Activated gamma-delta T cell (primary cell): ENCODE results near the gene RAB32.
"Not testable (repeated sequence)": the region's sequence is repeated elsewhere in the genome, so short reads cannot be mapped to it uniquely, and the experiment has no call there.

Experiments used
- DNase-seq: peaks from one replicate; lab custom pipeline; 2025; lab: John Stamatoyannopoulos, UW
- total RNA-seq, 2 donors: gene quantifications; one replicate each; lab custom pipeline; 2026; lab: John Stamatoyannopoulos, UW

RAB32 gene
- total RNA-seq: 4.1 to 5.0 reads per million in 2 donors

DNA sequence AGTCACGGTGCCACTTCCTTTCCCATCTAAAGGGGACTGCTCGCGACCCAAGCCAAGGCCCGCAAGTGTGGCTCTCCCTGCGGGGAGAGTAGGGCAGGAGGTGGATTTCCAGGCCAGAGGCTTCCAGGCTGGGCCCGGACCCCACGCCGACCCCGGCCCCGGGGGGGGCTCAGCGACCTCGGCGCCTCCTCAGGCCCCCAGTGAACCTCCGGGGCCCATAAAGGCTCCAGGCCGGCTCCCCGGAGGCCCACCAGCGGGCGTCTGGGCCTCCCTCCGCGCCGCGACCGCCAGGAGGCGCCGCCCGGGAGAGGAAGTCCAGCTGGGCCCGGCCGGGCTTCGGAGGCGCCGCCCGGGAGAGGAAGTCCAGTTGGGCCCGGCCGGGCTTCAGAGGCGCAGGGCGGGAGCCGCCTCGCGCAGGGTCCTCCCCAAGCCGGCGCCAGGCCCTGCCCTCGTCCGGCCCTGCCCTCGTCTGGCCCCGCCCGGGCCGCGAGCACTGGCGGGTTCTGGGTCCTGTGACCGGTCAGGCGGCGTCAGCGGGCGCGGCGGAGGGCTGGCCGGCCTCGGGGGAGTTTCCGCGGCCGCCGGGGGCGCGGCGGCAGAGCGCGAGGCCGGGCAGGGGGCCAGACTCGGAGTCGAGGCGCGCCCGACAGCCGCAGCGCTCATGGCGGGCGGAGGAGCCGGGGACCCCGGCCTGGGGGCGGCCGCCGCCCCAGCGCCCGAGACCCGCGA lies at the start of gene RAB32:
RAB32 (plus strand) TSS at position 623 of the 729 bp plus-strand sequence; CDS start at position 662, 39 bp downstream.
- peak; percentile 9 for DNase-seq

DNA sequence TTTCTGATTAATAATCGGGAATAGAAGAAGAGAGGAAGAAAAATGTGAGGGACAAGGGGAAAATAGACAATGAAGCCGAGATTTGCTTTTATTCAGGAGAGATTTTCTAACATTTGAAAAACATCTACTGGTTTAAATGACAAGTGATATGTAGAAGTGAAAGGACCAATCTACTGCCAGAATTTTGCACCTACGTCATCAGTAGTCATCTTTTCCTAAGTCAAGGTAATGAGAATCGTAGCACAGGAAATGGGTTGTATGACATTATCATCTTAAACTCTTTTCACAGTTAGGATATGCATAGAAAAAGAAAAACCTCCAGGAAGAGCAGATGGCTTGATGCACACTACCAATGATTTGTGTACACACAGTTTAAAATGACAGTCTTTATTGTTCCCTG lies 45.3 kb upstream of the RAB32 start:
- DNase-seq: no peak

DNA sequence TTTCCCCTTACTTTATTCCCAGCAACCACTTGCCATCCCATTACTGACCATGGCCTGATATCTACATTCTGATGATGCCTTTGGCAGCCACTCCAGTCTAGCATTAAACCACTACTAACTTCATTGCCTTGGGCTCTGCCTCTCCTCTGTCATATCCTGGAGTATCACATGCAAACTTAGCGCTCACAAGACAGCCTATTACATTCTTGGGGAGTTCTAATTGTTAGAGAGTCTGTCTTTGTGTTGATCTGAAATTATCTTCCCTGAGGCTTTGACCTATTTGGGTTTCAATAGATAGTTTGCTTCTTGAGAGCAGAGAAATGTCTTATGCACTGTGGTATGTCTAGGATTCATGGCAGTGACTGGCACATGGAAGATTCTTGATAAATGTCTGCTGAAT lies 40.5 kb upstream of the RAB32 start:
- DNase-seq: no peak

DNA sequence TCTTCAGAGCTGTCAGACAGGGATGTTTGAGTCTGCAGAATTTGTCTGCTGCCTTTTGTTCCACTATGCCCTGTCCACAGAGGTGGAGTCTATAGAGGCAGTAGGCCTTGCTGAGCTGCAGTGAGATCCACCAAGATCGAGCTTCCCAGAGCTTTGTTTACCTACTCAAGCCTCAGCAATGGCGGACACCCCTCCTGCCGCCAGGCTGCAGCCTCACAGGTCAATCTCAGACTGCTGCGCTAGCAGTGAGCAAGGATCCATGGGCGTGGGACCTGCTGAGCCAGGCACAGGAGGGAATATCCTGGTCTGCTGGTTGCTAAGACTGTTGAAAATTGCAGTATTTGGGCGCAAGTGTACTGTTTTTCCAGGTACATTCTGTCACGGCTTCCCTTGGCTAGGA lies 28.4 kb upstream of the RAB32 start:
- no peak for DNase-seq

DNA sequence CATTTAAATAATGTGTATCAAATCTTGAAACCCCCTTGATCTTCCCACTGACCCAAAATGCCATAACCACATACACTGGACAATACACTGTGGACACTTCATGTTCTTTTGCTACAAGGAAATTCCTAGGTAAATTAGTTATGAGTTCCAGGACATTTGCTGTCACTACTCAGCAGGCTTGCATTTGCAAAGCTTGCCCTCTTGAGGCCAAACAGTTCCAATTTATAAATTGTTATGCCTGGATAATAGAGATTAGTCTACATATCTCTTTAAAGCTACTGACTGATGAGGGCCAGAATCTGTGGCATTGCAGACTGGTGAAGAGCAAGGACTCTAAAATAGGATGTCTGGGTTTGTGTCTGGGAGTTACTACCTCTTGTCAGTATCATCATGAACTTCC lies 17.4 kb upstream of the RAB32 start:
- DNase-seq: no peak

DNA sequence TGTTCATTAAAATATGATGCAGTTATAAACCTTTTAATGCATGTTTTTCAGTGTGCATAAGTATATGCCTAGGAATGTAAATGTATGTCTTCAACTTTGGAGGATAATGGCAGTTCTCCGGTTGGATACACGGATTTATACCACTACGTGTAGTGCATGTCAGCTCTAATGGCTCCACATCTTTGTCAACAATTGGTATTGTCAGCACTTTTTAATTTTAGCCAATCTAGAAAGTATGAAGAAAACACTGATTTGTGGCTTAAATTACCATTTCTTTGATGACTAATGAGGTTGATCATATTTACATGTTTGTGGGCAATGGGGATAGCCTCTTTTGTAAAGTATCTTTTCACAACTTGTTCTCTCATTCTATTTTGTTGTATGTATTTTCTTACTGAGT lies 10.9 kb upstream of the RAB32 start:
- no peak for DNase-seq

DNA sequence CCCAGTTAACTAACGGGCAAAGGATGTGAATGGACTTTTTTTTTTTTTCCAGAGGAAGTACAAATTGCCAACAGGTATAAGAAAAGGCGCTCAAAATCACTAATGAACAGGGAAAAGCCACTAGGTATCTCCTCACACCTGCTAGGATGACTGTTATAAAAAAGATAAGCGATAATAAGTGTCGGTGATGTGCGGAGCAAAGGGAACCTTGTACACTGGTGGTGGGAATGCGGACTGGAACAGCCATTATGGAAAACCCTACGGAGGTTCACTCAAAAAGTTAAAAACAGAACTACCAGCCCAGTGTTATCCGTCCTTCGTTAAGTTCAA lies 787 bp upstream of the RAB32 start:
- no peak for DNase-seq

DNA sequence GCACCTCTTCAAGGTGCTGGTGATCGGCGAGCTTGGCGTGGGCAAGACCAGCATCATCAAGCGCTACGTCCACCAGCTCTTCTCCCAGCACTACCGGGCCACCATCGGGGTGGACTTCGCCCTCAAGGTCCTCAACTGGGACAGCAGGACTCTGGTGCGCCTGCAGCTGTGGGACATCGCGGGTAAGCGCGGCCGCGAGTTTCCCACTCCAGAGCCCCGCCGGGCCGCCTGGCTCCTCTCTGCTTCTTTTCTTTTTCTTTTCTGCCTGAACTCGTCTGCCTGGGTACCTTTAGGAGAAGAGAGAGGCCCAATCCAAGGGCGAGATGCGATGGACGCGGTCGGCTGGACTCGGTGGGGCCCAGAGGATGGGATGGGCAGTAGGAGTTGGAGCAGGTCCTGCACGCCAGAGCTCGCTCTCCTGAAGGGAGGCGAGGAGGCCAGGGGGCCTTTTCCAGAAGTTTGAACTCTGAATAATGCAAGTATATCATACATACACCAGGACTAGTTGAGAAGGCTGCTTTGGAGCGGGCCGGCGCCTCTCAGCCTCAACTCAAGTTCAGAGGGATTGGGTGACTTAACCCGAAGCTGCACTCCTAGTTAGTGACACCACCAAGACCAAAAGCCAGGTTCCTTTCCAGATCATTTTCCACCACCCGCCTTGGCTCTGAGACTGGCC lies 445 bp downstream of the RAB32 start:
- no peak for DNase-seq

DNA sequence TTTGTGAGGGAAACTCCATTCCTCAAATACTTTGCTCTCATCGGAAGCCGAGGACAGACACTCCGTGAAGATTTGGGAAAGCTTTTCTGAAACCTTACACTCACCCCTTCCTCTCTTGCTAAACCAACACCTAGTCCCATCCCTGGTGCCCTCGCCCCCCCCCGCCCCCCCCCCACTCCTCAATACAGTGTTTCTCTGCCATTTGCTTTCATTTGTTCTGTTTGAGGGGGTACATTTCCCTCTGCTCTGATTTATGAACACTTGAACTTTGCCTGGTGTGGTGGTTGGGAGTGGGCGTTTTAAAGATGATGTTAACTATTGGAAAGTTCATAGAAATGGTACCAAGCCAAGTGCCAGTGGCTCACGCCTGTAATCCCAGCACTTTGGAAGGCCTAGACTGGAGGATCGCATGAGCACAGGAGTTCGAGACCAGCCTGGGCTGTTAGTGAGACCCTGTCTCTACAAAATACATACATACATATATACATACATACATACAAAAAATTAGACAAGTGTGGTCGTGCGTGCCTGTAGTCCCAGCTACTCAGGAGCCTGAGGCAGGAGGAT lies 1.1 kb downstream of the RAB32 start:
- no peak for DNase-seq

DNA sequence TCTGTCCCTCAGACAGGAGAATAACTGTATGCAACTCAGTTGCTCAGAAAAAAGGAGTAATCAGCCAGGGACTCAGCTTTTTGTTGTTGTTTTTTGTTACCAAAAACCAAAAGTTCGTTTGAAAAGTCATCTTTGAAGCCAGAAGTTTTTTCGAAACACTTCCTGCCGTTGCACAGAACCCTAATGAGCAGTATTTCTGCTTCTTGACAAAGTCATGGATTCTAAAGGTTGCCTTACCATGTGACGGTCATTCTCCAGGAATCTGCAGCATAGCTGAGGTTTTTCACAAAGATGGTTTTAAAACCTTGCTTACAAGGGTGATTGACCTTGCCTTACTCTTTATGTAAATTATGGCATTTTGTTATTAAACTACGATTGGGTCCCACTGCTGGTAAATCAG lies 1.9 kb downstream of the RAB32 start:
- no peak for DNase-seq

DNA sequence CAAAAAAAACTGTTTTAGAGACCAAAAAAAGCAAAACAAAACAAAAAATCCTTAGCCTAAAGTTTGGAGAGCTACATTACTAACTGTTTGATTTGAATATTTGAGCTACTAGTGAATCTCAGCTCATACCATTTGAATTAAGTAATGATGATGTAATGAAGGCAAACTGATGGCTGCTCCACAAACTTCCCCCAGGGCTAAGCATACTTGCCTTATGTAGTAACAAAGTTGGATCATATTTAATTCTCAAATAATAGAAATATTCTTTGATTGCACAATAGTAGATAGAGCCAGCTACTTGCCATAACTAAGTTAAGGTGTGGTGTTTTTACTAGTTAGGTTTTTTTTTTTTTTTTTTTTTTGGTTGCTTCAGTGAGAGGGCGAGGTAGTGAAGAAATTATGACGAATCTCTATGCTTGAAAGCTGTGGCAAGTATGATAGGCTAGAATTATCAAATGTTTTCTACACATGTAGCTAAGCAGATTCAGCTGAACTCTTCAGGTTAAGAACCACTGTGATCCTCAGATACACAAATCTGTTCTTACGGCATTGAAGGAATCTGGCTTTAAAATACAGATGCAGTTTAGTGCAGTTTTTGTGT lies 2.9 kb downstream of the RAB32 start:
- DNase-seq: no peak

DNA sequence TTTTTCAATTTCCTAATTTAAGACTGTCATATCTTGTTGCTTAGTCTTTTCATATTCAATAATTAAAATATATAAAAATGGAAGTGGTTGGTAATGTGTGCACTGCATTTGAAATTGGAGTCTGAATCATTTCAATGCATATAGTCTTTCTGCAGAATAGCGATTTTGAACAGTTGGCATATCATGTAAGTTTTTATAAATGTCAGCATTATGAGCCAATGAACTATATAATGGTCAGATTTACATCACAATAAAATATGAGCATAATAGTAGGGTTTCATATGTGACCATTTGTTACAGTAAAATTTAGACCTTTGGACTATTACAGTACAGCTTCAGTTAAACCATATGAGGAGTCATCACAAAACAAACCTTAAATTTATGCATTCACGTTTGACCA lies 4.3 kb downstream of the RAB32 start:
- DNase-seq: no peak

DNA sequence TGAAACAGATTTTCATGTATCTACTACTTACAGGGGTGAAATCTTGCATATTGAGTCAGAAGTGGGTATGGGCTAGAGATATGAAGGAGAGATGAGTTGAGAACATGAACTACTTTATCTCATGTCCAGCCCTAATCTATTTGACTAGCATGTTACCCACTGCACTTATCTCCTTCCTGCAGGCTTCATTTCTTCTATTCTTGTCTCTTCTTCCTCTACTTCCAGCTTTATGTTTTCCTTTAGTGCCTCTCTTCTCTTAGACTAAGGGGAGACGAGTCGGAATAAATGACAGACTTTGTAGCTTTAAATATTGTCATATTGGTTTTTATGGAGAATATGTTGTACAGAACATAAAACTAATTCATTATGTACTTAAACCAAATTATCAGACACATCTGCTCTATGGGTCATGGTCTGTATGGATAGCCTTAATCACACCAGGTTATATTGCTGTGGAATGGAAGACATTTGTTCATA lies 5.3 kb downstream of the RAB32 start:
- DNase-seq: no peak

DNA sequence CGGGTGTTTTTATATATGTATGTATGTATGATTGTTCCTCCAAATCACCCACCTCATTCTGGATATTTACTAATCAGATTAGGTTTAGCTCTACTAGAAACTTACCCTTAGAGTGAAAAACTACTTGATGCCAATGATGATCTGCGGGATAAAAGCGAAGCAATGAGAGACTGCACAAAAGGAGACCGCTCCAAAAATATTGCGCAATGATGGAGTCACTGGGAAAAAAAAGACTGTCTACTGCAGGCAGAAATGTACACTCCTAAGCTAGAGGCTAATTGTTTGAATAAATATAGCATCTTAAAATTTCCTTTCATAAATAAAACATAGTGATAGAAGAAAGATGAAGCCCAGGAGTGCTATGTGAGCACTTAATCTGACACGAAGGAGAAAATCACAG lies 7.3 kb downstream of the RAB32 start:
- DNase-seq: no peak

DNA sequence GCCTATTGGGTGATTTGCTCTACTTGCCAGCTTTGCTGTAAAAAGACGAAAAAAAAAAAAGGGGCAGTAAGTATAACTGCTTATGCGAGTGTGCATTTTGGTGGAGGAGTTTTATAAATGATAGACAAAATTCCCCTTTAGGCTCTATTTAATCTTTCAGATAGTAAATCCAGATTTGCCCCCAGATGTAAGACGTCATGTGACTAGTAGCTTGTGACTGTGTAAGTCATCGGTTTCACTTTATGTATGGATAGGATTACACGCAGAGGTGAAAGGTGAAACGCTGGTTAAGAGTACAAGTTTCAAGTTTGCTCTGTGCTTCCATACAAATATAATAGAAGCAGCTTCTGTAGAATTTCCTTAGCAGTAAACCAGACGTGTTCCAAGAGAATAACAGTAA lies 7.9 kb downstream of the RAB32 start:
- no peak for DNase-seq

DNA sequence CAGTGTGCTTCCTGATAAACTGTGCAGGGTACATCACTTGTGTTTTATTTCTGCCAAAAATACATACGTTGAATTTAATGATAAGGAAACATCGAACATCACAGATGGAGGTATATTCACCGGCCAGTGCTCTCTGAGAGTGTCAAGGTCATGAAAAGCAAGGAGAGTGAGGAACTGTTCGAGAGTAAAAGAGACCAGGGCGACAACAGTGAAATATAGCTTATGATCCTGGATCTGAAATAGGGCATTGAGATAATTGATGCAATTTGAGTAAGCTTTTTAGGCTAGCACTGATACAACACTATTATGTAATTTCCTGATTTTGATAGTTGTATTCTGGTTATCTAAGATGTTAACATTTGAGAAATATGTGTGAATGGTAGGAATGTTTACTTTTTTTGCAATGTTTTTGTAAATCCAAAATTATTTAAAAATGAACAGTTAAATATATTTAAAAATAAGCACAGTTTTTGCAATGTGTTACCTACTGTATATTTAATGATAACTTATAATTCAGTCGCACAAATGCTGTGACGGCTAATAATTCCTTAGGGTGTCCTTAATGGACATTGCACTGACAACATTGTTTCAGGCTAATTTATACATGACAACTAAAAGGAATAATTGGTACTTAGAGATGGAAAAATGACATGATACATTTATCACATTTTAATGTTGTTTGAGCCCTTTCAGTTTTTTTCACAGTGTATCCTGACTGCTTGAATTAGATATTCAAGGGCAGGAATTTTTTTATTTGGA lies 9.9 kb downstream of the RAB32 start:
- no peak for DNase-seq

DNA sequence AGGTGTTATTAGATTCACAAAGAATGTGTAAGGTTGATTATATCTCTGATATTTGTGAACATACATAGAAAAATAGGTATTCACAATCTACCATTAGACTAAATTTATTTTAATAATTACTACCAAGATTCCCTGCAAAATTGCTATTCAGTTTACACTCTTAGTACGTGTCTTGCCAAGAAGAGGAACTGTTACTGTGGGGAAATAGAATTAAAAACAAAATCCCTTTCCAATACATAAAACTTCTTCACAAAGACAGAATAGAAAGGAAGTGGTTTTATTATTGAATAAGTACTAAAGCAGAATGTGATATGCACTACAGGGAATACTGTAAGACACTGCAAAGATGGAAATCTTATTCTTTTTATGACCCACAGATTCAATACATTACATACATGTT lies 17.0 kb downstream of the RAB32 start:
- no peak for DNase-seq

DNA sequence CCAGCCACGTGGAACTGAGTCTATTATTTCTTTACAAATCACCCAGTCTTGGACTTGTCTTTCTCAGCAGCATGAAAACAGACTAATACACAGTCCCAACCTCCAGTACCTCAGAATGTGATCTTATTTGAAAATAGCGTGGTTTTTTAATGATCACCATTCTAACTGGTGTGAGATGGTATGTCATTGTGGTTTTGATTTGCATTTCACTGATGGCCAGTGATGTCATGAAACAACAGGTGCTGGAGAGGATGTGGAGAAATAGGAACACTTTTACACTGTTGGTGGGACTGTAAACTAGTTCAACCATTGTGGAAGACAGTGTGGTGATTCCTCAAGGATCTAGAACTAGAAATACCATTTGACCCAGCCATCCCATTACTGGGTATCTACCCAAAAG lies 23.0 kb downstream of the RAB32 start:
- DNase-seq: not testable (repeated sequence)

DNA sequence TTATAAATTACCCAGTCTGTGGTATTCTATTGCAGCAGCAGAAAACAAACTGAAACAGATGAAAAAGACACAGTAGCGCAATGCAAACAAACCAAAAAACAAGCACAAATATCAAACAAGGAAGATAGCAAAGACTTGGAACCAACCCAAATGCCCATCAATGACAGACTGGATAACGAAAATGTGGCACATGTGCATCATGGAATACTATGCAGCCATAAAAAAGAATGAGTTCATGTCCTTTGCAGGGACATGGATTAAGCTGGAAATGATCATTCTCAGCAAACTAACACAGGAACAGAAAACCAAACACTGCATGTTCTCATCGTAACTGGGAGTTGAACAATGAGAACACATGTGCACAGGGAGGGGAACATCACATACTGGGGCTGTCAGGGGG lies 25.0 kb downstream of the RAB32 start:
- not testable (repeated sequence) for DNase-seq

DNA sequence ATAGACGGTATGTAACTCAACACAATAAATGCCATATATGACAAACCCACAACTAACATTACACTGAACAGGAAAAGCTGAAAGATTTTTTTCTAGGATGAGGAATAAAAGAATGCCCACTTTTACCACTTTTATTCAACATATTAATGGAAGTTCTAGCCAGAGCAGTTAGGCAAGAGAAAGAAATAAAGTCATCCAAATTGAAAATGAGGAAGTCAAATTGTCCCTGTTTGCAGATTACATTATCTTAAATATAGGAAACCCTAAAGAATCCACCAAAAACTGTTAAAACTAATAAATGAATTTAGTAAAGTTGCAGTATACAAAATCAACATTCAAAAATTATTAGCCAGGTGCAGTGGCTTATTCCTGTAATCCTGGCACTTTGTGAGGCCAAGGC lies 30.6 kb downstream of the RAB32 start:
- DNase-seq: no peak

DNA sequence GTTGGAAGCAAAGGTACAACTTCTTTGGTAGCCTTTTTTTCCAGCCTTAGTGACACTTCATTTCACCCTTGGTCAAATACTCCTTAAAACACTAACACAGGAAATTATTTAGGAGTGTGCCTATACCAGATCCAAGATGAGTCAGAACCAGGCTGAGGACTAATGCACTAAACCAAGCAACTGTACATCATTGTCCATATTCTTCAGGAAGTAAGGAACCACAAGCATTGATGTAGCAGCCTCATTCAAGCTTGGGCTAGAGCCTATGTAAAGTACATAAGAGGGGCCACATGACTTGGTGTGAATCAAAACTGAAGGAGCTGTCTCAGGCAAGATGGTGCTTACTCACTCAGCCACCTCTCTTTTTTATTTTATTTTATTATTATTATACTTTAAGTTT lies 34.4 kb downstream of the RAB32 start:
- DNase-seq: no peak

DNA sequence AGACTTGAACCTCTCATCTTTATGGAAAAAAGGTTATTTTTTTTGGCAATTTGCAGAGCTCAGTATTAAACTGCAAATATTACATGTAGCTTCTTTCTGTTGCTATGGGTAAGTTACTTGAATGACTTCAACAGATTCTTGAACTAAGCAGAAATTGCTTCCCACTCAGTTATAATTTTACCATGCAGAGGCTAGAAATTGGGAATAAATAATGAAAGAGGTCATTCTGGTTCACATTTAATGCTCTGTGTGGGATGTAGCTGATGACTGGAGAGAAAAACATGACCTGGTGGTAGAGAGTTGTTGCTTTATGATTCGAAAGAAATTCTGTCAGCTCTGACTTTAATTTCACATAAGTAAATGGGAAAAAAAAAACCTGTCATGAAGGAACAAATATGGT lies 38.3 kb downstream of the RAB32 start:
- DNase-seq: no peak
